Stimulated activated memory B cell treated with anti-CD40 and anti-IgM and Interleukin-4, amounts not matched to agents 10 μg/mL and 1 μg/mL and 100 μg/mL, for 72 hours (primary cell): ENCODE data around the gene DBNL.
A peak's percentile ranks its signal among the peaks of the same experiment; 100 is the strongest.

ENCODE experiments used
- ATAC-seq: fragments of 150-1000 bp; cut with Tn5 transposase; 2 replicates; pipeline ENCODE4 v1.10.0; 2021
- H3K27ac Mint-ChIP-seq: one replicate; pipeline ENCODE4 v1.8.0; 2022; ENCODE audit warnings: mild to moderate bottlenecking, mixed read lengths
- H3K27me3 Mint-ChIP-seq: one replicate; pipeline ENCODE4 v1.8.0; 2022; ENCODE audit warnings: mixed read lengths
- H3K36me3 Mint-ChIP-seq: one replicate; pipeline ENCODE4 v1.8.0; 2022; ENCODE audit warnings: mixed read lengths
- H3K4me1 Mint-ChIP-seq: one replicate; pipeline ENCODE4 v1.8.0; 2022; ENCODE audit warnings: mixed read lengths
- H3K4me3 Mint-ChIP-seq: one replicate; pipeline ENCODE4 v1.8.0; 2022; ENCODE audit warnings: mild to moderate bottlenecking, moderate library complexity, mixed read lengths
- H3K9me3 Mint-ChIP-seq: one replicate; pipeline ENCODE4 v1.8.0; 2022; ENCODE audit warnings: mixed read lengths

Gene DBNL

GRCh38 chr7:44093102-44093641 is 48.7 kb downstream of the DBNL start:
- Mint-ChIP-seq H3K4me1 (peaks cover 43% of the 10 kb centered on the region), H3K9me3 (no peaks in the 10 kb centered on the region), H3K4me3 (no peak overlapping the region), H3K36me3 (no peaks in the 10 kb centered on the region), H3K27me3 (no peaks in the 10 kb centered on the region), H3K27ac (no peak overlapping the region)
- ATAC-seq: no peak

DNA sequence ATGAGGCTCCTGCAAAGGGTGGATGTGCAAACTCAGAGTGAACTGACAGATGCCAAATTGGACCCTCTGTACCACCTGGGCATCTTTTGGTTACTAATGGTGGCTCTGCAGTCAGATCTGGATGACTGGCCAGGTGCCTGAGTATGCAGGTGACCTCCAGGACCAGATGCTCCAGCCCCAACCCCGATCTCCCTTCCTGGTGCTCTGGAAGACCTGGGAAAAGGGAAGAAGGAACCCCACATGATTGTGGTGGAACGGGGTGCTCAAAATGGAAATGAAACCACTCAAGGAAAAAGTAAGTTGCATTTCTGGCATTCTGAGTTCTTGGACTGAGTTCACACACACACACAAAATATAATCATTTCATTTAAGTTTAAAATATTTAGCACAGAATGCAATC is 49.9 kb downstream of the DBNL start:
- no peaks in the 10 kb centered on the region for H3K36me3 Mint-ChIP-seq
- peak overlapping the region; percentile 46 for H3K27ac Mint-ChIP-seq
- no peak overlapping the region for H3K4me3 Mint-ChIP-seq
- peaks cover 43% of the 10 kb centered on the region for H3K4me1 Mint-ChIP-seq
- no peaks in the 10 kb centered on the region for H3K9me3 Mint-ChIP-seq
- no peak for ATAC-seq
- H3K27me3 Mint-ChIP-seq: no peaks in the 10 kb centered on the region

- no peak for ATAC-seq
- Mint-ChIP-seq H3K36me3 (no peaks in the 10 kb centered on the region), H3K4me1 (peaks cover 43% of the 10 kb centered on the region), H3K4me3 (no peak overlapping the region), H3K27ac (peak overlapping the region; percentile 46), H3K9me3 (no peaks in the 10 kb centered on the region), H3K27me3 (no peaks in the 10 kb centered on the region)
Observed at GRCh38 chr7:44094883-44095592, 50.5 kb downstream of the DBNL start.

GRCh38 chr7:44095781-44096180 is 51.3 kb downstream of the DBNL start:
- no peaks in the 10 kb centered on the region for H3K27me3 Mint-ChIP-seq
- H3K4me1 Mint-ChIP-seq: peaks cover 49% of the 10 kb centered on the region
- H3K36me3 Mint-ChIP-seq: no peaks in the 10 kb centered on the region
- no peaks in the 10 kb centered on the region for H3K9me3 Mint-ChIP-seq
- ATAC-seq: no peak
- H3K27ac Mint-ChIP-seq: no peak overlapping the region
- no peak overlapping the region for H3K4me3 Mint-ChIP-seq

DNA sequence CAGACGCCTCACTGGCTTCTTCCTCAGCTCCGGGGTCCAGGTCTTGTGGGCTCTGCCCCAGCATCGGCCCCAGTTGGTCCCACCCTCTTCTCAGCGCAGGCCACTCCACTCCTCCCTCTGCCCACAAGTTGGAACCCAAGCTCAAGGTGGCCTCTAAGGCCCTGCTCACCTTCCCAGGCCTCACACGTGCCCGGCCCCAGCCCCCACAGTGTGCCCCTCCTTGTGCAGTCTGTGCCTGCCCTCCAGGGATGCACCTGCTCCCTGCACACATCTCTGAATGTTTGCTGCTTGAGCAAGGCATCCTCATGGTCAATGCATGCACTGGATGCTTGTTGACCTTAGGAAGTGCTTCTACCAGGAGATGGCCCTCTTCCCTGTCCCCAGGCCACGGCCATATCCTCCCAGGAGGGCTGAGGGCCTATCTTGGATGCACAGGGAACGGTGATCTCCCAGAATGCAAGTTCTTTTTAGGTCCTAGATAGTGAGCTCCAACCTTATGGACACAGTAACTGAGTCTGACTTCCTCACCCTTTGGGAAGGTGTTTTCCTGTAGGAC is 51.9 kb downstream of the DBNL start:
- H3K27ac Mint-ChIP-seq: peak overlapping the region; percentile 89
- ATAC-seq: no peak
- peak overlapping the region; percentile 4 for H3K4me3 Mint-ChIP-seq
- peaks cover 55% of the 10 kb centered on the region for H3K4me1 Mint-ChIP-seq
- H3K36me3 Mint-ChIP-seq: no peaks in the 10 kb centered on the region
- H3K9me3 Mint-ChIP-seq: no peaks in the 10 kb centered on the region
- no peaks in the 10 kb centered on the region for H3K27me3 Mint-ChIP-seq

- Mint-ChIP-seq H3K4me1 (peaks cover 61% of the 10 kb centered on the region), H3K36me3 (no peaks in the 10 kb centered on the region), H3K4me3 (peak overlapping the region; percentile 45), H3K9me3 (no peaks in the 10 kb centered on the region), H3K27me3 (no peaks in the 10 kb centered on the region), H3K27ac (peak overlapping the region; percentile 89)
- ATAC-seq: peak; percentile 94
Observed at GRCh38 chr7:44097064-44097932, 52.8 kb downstream of the DBNL start.

DNA sequence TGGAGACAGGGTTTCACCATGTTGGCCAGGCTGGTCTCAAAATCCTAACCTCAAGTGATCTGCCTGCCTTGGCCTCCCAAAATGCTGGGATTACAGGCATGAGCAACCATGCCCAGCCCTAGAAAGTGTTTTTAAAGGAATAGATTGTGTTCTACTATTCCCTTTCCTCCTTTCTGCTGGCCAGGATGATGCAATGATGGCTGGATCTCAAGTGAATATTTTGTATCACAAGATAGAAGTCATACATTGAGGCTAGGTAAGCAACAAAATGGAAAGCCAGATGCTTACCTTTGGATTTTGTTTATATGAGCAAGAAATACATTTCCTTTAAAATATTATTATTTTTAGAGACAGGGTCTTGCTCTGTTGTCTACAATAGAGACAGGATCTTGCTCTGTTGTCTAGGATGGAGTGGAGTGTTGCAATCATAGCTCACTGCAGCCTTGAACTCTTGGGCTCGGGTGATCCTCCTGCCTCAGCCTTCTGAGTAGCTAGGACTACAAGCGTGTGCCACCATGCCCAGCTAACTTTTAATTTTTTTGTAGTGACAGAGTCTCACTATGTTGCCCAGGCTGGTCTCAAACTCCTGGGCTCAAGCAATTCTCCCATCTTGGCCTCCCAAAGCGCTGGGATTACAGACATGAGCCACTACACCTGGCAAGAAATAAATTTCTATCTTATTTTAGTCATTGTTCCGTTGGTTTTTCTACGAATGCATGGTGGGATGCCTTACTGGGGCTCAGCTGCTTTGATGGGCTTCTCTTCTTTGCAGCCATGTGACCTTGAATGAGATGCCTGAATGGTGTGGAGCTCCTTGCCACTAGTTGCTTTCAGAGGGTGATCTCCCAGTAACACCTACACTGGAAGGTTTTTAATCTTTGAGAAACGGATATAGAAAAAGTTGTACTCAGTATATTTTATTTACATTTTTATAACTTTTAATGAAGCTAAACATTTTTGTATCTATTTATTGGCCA is 53.9 kb downstream of the DBNL start:
- Mint-ChIP-seq H3K4me1 (peaks cover 67% of the 10 kb centered on the region), H3K27ac (peak overlapping the region; percentile 89), H3K4me3 (no peak overlapping the region), H3K9me3 (no peaks in the 10 kb centered on the region), H3K27me3 (peaks cover 5% of the 10 kb centered on the region), H3K36me3 (no peaks in the 10 kb centered on the region)
- ATAC-seq: no peak

DNA sequence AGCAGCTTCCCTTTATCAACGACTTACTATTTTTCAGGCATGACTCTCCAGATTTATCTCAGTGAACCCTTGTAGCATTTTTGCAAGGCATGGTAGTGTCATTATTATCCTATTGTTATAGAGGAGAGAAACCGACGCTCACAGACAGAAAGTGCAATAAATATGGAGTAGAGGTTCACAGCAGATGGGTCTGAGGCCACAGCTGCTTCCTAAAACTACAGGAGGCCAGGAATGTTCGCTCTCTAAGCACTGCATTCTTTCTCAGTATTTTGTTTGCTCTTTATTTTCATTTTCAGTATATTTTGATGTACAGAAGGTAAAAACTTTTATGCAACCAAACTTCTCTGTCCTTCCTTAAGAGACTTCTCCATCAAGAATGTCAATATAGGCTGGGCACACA is 55.2 kb downstream of the DBNL start:
- Mint-ChIP-seq H3K4me3 (no peak overlapping the region), H3K4me1 (peaks cover 62% of the 10 kb centered on the region), H3K9me3 (no peaks in the 10 kb centered on the region), H3K27ac (no peak overlapping the region), H3K36me3 (no peaks in the 10 kb centered on the region), H3K27me3 (peaks cover 9% of the 10 kb centered on the region)
- no peak for ATAC-seq

DNA sequence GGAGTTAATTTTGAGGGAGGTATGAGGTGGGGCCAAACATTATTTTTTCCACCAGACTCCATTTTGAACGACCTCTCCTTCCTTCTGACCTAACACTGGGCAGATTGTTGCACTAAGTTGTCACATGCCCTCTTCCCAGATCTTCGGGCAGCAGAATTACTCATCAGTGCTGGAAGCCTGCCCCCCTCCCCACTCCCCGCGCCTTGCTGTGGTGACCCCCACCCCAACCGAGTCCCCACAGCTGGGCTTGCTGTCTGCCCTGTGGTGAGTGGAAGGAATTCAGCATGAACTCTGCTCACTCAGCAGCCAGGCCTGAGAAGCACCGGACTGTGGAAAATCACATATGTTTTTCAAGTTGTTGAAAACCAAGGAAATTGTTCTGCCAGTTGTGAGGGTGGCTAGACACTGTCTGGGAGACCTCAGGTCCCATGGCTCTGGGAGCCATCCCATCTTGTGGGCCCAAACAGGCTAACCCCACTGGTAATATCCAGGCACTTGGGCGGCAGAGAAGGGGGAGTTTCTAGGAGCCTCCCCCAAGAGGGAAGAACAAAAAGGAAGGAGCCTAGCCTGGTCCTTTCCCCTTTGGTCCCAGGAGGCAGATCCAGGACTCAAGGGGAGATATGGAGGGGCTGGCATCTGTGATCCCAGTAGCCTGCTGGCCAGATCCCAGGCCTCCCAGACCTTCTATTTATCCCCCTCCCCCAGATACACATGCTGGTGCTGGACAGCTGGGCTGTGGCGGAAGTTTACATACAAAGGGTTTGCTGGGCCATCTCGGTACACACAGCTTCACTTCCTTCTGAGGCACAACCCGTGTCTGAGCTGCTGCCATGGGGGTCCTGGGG is 56.2 kb downstream of the DBNL start:
- H3K27me3 Mint-ChIP-seq: peaks cover 18% of the 10 kb centered on the region
- H3K9me3 Mint-ChIP-seq: no peaks in the 10 kb centered on the region
- peak overlapping the region; percentile 61 for H3K27ac Mint-ChIP-seq
- no peaks in the 10 kb centered on the region for H3K36me3 Mint-ChIP-seq
- ATAC-seq: no peak
- no peak overlapping the region for H3K4me3 Mint-ChIP-seq
- peaks cover 61% of the 10 kb centered on the region for H3K4me1 Mint-ChIP-seq

GRCh38 chr7:44101303-44101965 is 56.9 kb downstream of the DBNL start:
- Mint-ChIP-seq H3K9me3 (no peaks in the 10 kb centered on the region), H3K4me1 (peaks cover 61% of the 10 kb centered on the region), H3K36me3 (no peaks in the 10 kb centered on the region), H3K27me3 (peaks cover 26% of the 10 kb centered on the region), H3K27ac (peak overlapping the region; percentile 61), H3K4me3 (no peak overlapping the region)
- ATAC-seq: no peak

DNA sequence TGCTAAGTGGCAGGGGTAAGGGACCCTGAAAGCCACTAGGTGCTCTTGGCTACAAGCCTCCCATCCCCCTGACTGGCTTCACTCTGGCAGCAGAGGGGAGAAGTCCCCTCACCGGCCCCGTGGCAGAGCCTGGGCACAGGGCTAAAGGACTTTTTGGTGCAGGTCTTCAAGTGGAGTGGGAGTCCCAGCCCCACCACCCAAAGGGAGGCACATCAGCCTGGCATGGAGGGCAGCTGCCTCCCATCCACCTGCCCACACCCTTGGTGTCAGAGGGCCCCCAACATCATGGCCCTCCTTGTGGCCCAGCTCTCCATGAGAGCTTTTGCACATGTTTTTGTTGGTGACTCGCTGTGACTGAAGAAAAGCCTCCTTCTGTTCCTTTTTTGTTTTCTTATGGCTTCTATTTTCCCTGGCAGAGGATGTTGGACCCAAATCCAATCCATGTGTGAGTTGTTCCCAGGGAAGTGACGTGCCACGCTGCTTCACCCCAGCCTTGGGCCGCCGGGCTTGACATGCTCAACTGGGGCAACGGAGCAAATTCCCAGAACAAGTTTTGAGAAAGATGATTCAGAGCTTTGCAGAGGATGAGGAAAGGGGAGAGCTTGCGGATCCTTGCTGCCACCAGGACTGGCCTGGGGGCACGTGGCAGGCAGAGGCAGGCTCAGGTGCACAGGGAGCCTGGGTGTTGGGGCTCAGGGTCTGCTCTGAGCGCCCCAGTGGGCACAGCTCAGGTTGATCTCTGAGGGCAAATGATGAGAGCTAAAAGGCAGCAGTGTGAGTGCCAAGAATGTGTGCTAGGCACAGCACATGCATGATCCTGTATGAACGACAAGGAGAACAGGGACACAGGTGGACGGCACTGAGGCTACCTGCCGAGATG is 57.7 kb downstream of the DBNL start:
- Mint-ChIP-seq H3K9me3 (no peaks in the 10 kb centered on the region), H3K36me3 (no peaks in the 10 kb centered on the region), H3K27me3 (peaks cover 27% of the 10 kb centered on the region), H3K4me3 (no peak overlapping the region), H3K27ac (peak overlapping the region; percentile 26), H3K4me1 (peaks cover 54% of the 10 kb centered on the region)
- no peak for ATAC-seq

DNA sequence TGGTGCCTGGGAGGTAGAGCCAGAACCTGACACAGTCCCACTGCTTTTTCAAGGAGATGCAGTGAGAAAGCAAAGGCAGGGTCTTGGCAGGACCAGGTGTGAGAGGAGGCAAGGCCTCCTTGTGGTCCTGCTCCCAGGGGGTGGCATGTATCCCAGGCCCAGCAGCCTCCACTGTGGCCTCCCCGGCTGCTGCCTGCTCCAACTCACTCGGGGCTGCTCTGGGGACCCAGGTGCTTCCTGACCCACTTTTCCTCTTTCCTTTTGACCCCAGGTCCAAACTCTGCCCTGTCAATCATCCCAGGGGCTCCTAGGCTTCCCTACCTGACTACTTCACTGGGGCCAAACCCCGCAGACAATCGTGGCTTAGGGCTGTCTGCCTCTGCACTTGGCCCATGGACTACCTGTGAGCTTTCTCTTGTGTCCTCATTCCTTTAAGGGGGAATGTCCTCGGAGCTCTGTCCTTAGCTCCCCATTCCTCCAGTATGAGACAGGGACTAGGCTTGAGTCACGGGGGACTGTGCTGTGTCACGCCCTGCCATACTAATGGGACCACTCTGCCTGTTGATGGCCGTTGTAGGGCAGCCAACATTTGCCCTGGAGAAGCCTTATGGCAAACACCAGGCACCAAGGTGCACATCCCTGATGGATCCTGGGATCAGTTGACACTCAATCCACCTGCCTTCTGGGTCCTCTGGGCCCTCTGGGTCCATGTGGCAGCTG is 58.5 kb downstream of the DBNL start:
- Mint-ChIP-seq H3K36me3 (no peaks in the 10 kb centered on the region), H3K4me1 (peaks cover 46% of the 10 kb centered on the region), H3K4me3 (peak overlapping the region; percentile 28), H3K27me3 (peaks cover 27% of the 10 kb centered on the region), H3K9me3 (no peaks in the 10 kb centered on the region), H3K27ac (peak overlapping the region; percentile 53)
- no peak for ATAC-seq
